PC-3 (cell line): ENCODE measurements around the gene RPS21.

Experiments
- CTCF ChIP-seq: fragments of 300-600 bp; sonication (generic); conservative IDR thresholded peaks from 2 replicates; pipeline ENCODE4 v1.5.1; 2017; ENCODE audit warnings: antibody characterized with exemption, low read depth, mild to moderate bottlenecking, low read length
- EZH2 ChIP-seq: fragments of 300-600 bp; sonication (generic); IDR thresholded peaks from one replicate; pipeline ENCODE4 v1.6.1; 2017; ENCODE audit warnings: antibody characterized with exemption, mild to moderate bottlenecking, low read length; ENCODE audit not compliant: unreplicated experiment

GRCh38 chr20:62409086-62409853, 22.4 kb downstream of the RPS21 start:
- TF ChIP-seq CTCF (no peak), EZH2 (no peak)
